GM23338 (cell line): Measurements from ENCODE around the gene COBLL1.

Source experiments
- CREB1 ChIP-seq: fragments of 250-450 bp; sonication (Bioruptor Pico); IDR thresholded peaks from 2 replicates; pipeline ENCODE4 v1.5.0; 2020; ENCODE audit warnings: low read depth, mild to moderate bottlenecking, moderate library complexity
- EZH2 ChIP-seq: fragments of 200-600 bp; sonication (generic); IDR thresholded peaks from one replicate; pipeline ENCODE4 v1.8.0; 2017; ENCODE audit warnings: antibody characterized with exemption, mild to moderate bottlenecking, low read depth; ENCODE audit not compliant: unreplicated experiment
- EZH2phosphoT487 ChIP-seq: fragments of 200-600 bp; sonication (generic); IDR thresholded peaks from one replicate; pipeline ENCODE4 v1.8.1; 2018; ENCODE audit warnings: antibody characterized with exemption; ENCODE audit not compliant: unreplicated experiment
- NANOG ChIP-seq: IDR thresholded peaks from 2 replicates; pipeline ENCODE4 v1.6.1; 2016; ENCODE audit warnings: antibody characterized with exemption, borderline replicate concordance
- POLR2AphosphoS5 ChIP-seq: IDR thresholded peaks from 2 replicates; pipeline ENCODE4 v1.6.1; 2016; ENCODE audit warnings: antibody characterized with exemption, low read depth
- REST ChIP-seq: IDR thresholded peaks from one replicate; pipeline ENCODE4 v1.6.1; 2018; ENCODE audit warnings: antibody characterized with exemption; ENCODE audit not compliant: unreplicated experiment
- TF ChIP-seq, protein P1 (sequence below), 2 experiments: fragments of 200-600 bp in 1 of 2; sonication (generic) in 1 of 2; conservative IDR thresholded peaks; 2 replicates each; pipeline versions ENCODE4 v1.5.1 to v1.6.1; 2016 to 2017; ENCODE audit warnings: antibody characterized with exemption in 2 of 2, low read depth in 2 of 2, mild to moderate bottlenecking in 2 of 2, moderate library complexity in 1 of 2

GRCh38 chr2:164773635-164774034, 68.0 kb downstream of the COBLL1 start:
- TF ChIP-seq, protein P1, sequence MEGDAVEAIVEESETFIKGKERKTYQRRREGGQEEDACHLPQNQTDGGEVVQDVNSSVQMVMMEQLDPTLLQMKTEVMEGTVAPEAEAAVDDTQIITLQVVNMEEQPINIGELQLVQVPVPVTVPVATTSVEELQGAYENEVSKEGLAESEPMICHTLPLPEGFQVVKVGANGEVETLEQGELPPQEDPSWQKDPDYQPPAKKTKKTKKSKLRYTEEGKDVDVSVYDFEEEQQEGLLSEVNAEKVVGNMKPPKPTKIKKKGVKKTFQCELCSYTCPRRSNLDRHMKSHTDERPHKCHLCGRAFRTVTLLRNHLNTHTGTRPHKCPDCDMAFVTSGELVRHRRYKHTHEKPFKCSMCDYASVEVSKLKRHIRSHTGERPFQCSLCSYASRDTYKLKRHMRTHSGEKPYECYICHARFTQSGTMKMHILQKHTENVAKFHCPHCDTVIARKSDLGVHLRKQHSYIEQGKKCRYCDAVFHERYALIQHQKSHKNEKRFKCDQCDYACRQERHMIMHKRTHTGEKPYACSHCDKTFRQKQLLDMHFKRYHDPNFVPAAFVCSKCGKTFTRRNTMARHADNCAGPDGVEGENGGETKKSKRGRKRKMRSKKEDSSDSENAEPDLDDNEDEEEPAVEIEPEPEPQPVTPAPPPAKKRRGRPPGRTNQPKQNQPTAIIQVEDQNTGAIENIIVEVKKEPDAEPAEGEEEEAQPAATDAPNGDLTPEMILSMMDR (conservative IDR thresholded peaks at IDR 0.05; ENCODE audit: low read depth in 2 of 2) = no peak
- TF ChIP-seq CREB1 (CRISPR knock-in tag) (no peak), EZH2 (no peak), EZH2phosphoT487 (no peak), REST (no peak), POLR2AphosphoS5 (no peak), NANOG (no peak)
